ENCODE results near the gene CLNK. TPM values are rescaled to one million over a fixed set of nuclear protein-coding genes. Genes with fewer than 3 reads are reported as not detected.

The CLNK gene
- total and polyA plus RNA-seq, 7 donors, result 0.01 to 0.09 TPM; not detected in 5

DNA sequence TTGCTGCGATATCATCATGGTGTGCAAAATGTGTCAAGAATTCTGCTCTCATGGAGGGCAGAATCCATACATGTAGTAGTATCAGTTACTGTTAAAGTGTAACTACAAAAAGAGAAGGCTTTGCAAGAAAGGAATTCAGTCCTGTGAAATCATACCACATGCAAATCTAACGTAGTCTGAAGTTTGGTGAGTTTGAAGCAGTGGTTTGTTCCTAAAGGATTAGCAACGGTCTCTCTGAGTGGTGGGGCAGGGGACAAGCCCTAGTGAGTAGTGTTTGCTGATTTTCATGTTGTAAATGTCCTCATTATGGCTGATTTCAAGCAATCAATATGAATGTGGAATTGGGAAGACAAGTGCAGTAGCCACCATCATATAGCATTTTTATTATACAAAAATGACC is 47.1 kb upstream of the CLNK start:
- WGBS, 3 donors, result 53 to 65% (median 61%) methylated on average over 3 of the region's 3 CpGs
- Histone ChIP-seq H3K4me1 (no peaks in the 10 kb centered on the region), H3K27ac (no peak overlapping the region), H3K9me3 (no peaks in the 10 kb centered on the region), H3K36me3 (ENCODE audit: insufficient read depth in 1 of 2, low read depth in 1 of 2) (no peaks in the 10 kb centered on the region), H3K27me3 (ENCODE audit: insufficient read depth in 3 of 3, low read length in 2 of 3) (no peaks in the 10 kb centered on the region), H3K4me3 (no peak overlapping the region)
- intact Hi-C loops (cut with DNase I), result no loop called here
- ATAC-seq, result no peak
- no peak for DNase-seq
- TF ChIP-seq, protein P1, sequence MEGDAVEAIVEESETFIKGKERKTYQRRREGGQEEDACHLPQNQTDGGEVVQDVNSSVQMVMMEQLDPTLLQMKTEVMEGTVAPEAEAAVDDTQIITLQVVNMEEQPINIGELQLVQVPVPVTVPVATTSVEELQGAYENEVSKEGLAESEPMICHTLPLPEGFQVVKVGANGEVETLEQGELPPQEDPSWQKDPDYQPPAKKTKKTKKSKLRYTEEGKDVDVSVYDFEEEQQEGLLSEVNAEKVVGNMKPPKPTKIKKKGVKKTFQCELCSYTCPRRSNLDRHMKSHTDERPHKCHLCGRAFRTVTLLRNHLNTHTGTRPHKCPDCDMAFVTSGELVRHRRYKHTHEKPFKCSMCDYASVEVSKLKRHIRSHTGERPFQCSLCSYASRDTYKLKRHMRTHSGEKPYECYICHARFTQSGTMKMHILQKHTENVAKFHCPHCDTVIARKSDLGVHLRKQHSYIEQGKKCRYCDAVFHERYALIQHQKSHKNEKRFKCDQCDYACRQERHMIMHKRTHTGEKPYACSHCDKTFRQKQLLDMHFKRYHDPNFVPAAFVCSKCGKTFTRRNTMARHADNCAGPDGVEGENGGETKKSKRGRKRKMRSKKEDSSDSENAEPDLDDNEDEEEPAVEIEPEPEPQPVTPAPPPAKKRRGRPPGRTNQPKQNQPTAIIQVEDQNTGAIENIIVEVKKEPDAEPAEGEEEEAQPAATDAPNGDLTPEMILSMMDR (IDR thresholded peaks at IDR 0.05), result no peak

DNA sequence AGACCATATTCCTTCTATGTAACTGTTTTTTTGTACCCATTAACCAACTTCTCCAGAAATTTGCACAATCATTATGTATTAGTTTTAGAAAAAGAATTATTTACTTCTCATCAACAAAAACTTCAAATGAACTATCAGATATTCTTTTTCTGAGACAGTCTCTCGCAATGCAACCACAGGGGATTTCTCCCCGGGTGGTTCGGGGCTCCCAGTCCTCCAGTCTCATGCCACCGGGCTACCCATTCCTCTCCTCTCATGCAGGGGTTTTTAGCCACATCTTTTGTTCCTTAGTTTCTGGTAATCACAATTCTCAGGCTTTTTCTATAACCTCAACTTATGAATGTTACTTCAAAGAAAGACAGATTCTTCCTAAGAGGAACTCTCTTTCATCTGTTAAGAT is 46.6 kb upstream of the CLNK start:
- no peaks in the 10 kb centered on the region for H3K36me3 ChIP-seq (ENCODE audit: insufficient read depth in 1 of 2, low read depth in 1 of 2)
- no peaks in the 10 kb centered on the region for H3K4me1 ChIP-seq
- WGBS, 3 donors, result 62 to 83% (median 78%) methylated on average over 4 of the region's 4 CpGs
- no peak for DNase-seq
- H3K9me3 ChIP-seq, result no peaks in the 10 kb centered on the region
- no peak overlapping the region for H3K27ac ChIP-seq
- no peak for ATAC-seq
- H3K27me3 ChIP-seq (ENCODE audit: insufficient read depth in 3 of 3, low read length in 2 of 3), result no peaks in the 10 kb centered on the region
- TF ChIP-seq, protein P1 (IDR thresholded peaks at IDR 0.05), result no peak
- no peak overlapping the region for H3K4me3 ChIP-seq
- intact Hi-C loops (cut with DNase I), result no loop called here

- H3K27me3 ChIP-seq (ENCODE audit: insufficient read depth in 3 of 3, low read length in 2 of 3), result no peaks in the 10 kb centered on the region
- no peak overlapping the region for H3K27ac ChIP-seq
- TF ChIP-seq, protein P1 (IDR thresholded peaks at IDR 0.05), result no peak
- intact Hi-C loops (cut with DNase I), result no loop called here
- no peak overlapping the region for H3K4me3 ChIP-seq
- 90 to 92% (median 91%) methylated on average over 7 of the region's 7 CpGs for WGBS, 3 donors
- no peaks in the 10 kb centered on the region for H3K9me3 ChIP-seq
- no peak for ATAC-seq
- no peaks in the 10 kb centered on the region for H3K4me1 ChIP-seq
- DNase-seq, result no peak
- no peaks in the 10 kb centered on the region for H3K36me3 ChIP-seq (ENCODE audit: insufficient read depth in 1 of 2, low read depth in 1 of 2)
Measured at GRCh38 chr4:10730590-10730989, 46.0 kb upstream of the CLNK start.

- no peak for ATAC-seq
- H3K4me1 ChIP-seq, result no peaks in the 10 kb centered on the region
- no peaks in the 10 kb centered on the region for H3K27me3 ChIP-seq (ENCODE audit: insufficient read depth in 3 of 3, low read length in 2 of 3)
- WGBS, 3 donors, result 62 to 85% (median 70%) methylated on average over 4 of the region's 4 CpGs
- intact Hi-C loops (cut with DNase I), result no loop called here
- no peak for DNase-seq
- TF ChIP-seq, protein P1 (IDR thresholded peaks at IDR 0.05), result no peak
- H3K27ac ChIP-seq, result no peak overlapping the region
- no peak overlapping the region for H3K4me3 ChIP-seq
- no peaks in the 10 kb centered on the region for H3K36me3 ChIP-seq (ENCODE audit: insufficient read depth in 1 of 2, low read depth in 1 of 2)
- H3K9me3 ChIP-seq, result no peaks in the 10 kb centered on the region
Measured at GRCh38 chr4:10730019-10730418, 45.5 kb upstream of the CLNK start.

DNA sequence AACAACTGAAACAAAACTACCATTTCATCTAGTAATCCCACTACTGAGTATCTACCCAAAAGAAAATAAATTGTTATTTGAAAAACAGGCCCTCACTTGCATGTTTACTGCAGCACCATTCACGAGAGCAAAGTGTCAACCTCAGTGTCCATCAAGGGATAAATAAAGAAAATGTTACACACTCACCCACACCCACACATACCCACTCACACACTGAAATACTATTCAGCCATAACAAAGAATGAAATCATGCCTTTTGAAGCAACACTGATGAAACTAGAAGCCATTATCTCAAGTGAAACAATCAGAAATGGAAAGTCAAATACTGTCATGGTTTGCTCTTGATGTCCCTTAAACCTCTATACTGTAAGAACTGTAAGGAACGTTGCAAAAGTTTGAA is 44.8 kb upstream of the CLNK start:
- H3K4me1 ChIP-seq, result no peaks in the 10 kb centered on the region
- no peak overlapping the region for H3K27ac ChIP-seq
- H3K27me3 ChIP-seq (ENCODE audit: insufficient read depth in 3 of 3, low read length in 2 of 3), result no peaks in the 10 kb centered on the region
- no peaks in the 10 kb centered on the region for H3K9me3 ChIP-seq
- DNase-seq (no peak), ATAC-seq (no peak)
- intact Hi-C loops (cut with DNase I), result no loop called here
- 71 to 80% (median 76%) methylated on average over 2 of the region's 2 CpGs for WGBS, 3 donors
- TF ChIP-seq, protein P1 (IDR thresholded peaks at IDR 0.05), result no peak
- no peak overlapping the region for H3K4me3 ChIP-seq
- no peaks in the 10 kb centered on the region for H3K36me3 ChIP-seq (ENCODE audit: insufficient read depth in 1 of 2, low read depth in 1 of 2)

Measured in psoas muscle (tissue), 8 donors.